WTC11 (cell line): ENCODE results near the gene PDGFRA. TPM values are rescaled to one million over a fixed set of nuclear protein-coding genes. Genes with fewer than 3 reads are reported as not detected.

Experiments
- ATAC-seq: fragments of 200-7000 bp; cut with Tn5 transposase; 2 replicates; pipeline ENCODE4 v1.10.0; 2021; ENCODE audit warnings: mild to moderate bottlenecking, moderate library complexity
- CTCF ChIA-PET: fragments of 300-600 bp; sonication (Branson Sonifier 250); formaldehyde crosslinking; loops from one replicate; lab custom pipeline; 2021; ENCODE audit warnings: antibody characterized with exemption; lab: Charles Lee
- POLR2A ChIA-PET: fragments of 350-600 bp; sonication (Branson Sonifier 250); formaldehyde crosslinking; loops from one replicate; lab custom pipeline; 2021; ENCODE audit warnings: antibody characterized with exemption; lab: Charles Lee
- DNase-seq: peaks from one replicate; pipeline ENCODE4 v3.0.0; 2021; ENCODE audit warnings: low spot score
- H3K27ac Mint-ChIP-seq: 2 replicates; pipeline ENCODE4 v1.8.0; 2021; ENCODE audit warnings: mixed read lengths
- H3K27me3 Mint-ChIP-seq: 2 replicates; pipeline ENCODE4 v1.8.0; 2021; ENCODE audit warnings: low read depth, mild to moderate bottlenecking, moderate library complexity, mixed read lengths
- H3K36me3 Mint-ChIP-seq: 2 replicates; pipeline ENCODE4 v1.8.0; 2021; ENCODE audit warnings: mixed read lengths
- H3K4me1 Mint-ChIP-seq: 2 replicates; pipeline ENCODE4 v1.8.0; 2022; ENCODE audit warnings: mixed read lengths
- H3K4me3 Mint-ChIP-seq: 2 replicates; pipeline ENCODE4 v1.8.0; 2021; ENCODE audit warnings: mild to moderate bottlenecking, moderate library complexity, mixed read lengths
- H3K9me3 Mint-ChIP-seq: 2 replicates; pipeline ENCODE4 v1.8.0; 2021; ENCODE audit warnings: mixed read lengths
- ATF3 ChIP-seq: sonication (generic); formaldehyde crosslinking; conservative IDR thresholded peaks from 2 replicates; pipeline ENCODE4 v1.8.1; 2022; ENCODE audit warnings: mild to moderate bottlenecking, missing genetic modification reagents
- CREB1 ChIP-seq: sonication (generic); formaldehyde crosslinking; IDR thresholded peaks from 2 replicates; pipeline ENCODE4 v1.8.0; 2023; ENCODE audit warnings: mild to moderate bottlenecking, missing genetic modification reagents
- ELF4 ChIP-seq: sonication (generic); formaldehyde crosslinking; IDR thresholded peaks from 2 replicates; pipeline ENCODE4 v1.8.1; 2022; ENCODE audit warnings: low read depth, mild to moderate bottlenecking, moderate library complexity, missing genetic modification reagents
- EMX1 ChIP-seq: fragments of 250-450 bp; sonication (Bioruptor Pico); IDR thresholded peaks from 2 replicates; pipeline ENCODE4 v1.8.0; 2021; ENCODE audit warnings: mild to moderate bottlenecking
- GRHL2 ChIP-seq: fragments of 250-450 bp; sonication (Bioruptor Pico); IDR thresholded peaks from 2 replicates; pipeline ENCODE4 v1.8.0; 2022; ENCODE audit warnings: mild to moderate bottlenecking, moderate library complexity; ENCODE audit not compliant: insufficient replicate concordance, severe bottlenecking
- MAX ChIP-seq: sonication (generic); formaldehyde crosslinking; IDR thresholded peaks from 2 replicates; pipeline ENCODE4 v1.8.0; 2022; ENCODE audit warnings: mild to moderate bottlenecking, missing genetic modification reagents
- NR1H2 ChIP-seq: sonication (generic); formaldehyde crosslinking; IDR thresholded peaks from 2 replicates; pipeline ENCODE4 v1.9.0; 2021; ENCODE audit warnings: mild to moderate bottlenecking, moderate library complexity, missing genetic modification reagents
- PREB ChIP-seq: sonication (generic); formaldehyde crosslinking; IDR thresholded peaks from 2 replicates; pipeline ENCODE4 v1.8.1; 2022; ENCODE audit warnings: mild to moderate bottlenecking, missing genetic modification reagents, moderate library complexity, borderline replicate concordance
- RORB ChIP-seq: fragments of 250-450 bp; sonication (Bioruptor Pico); IDR thresholded peaks from 2 replicates; pipeline ENCODE4 v1.9.0; 2021; ENCODE audit warnings: mild to moderate bottlenecking
- SMAD3 ChIP-seq: sonication (generic); formaldehyde crosslinking; IDR thresholded peaks from 2 replicates; pipeline ENCODE4 v1.8.0; 2022; ENCODE audit warnings: missing genetic modification reagents, mild to moderate bottlenecking, borderline replicate concordance
- TEAD4 ChIP-seq: sonication (generic); formaldehyde crosslinking; IDR thresholded peaks from 2 replicates; pipeline ENCODE4 v1.8.0; 2022; ENCODE audit warnings: mild to moderate bottlenecking, missing genetic modification reagents
- ZNF219 ChIP-seq: sonication (generic); formaldehyde crosslinking; IDR thresholded peaks from 2 replicates; pipeline ENCODE4 v1.8.0; 2023; ENCODE audit warnings: missing genetic modification reagents, mild to moderate bottlenecking, borderline replicate concordance
- ZNF232 ChIP-seq: sonication (generic); formaldehyde crosslinking; IDR thresholded peaks from 2 replicates; pipeline ENCODE4 v1.8.0; 2022; ENCODE audit warnings: mild to moderate bottlenecking, missing genetic modification reagents
- ZNF423 ChIP-seq: fragments of 250-450 bp; sonication (Bioruptor Pico); IDR thresholded peaks from 2 replicates; pipeline ENCODE4 v2.1.2; 2022; ENCODE audit warnings: mild to moderate bottlenecking, moderate library complexity
- total RNA-seq: library from RNA; stranded (reverse); gene quantifications from 3 replicates; pipeline ENCODE4 v1.2.3, GENCODE V29; 2021
- TF ChIP-seq, protein P1 (sequence below): fragments of 250-450 bp; sonication (Bioruptor Pico); IDR thresholded peaks from 2 replicates; pipeline ENCODE4 v1.9.0; 2021; ENCODE audit warnings: mild to moderate bottlenecking, borderline replicate concordance
- TF ChIP-seq, protein P2 (sequence below): fragments of 250-450 bp; sonication (Bioruptor Pico); IDR thresholded peaks from 2 replicates; pipeline ENCODE4 v1.9.0; 2021; ENCODE audit warnings: mild to moderate bottlenecking
- TF ChIP-seq, protein P3 (sequence below): sonication (generic); formaldehyde crosslinking; IDR thresholded peaks from 2 replicates; pipeline ENCODE4 v1.8.1; 2022; ENCODE audit warnings: low read depth, mild to moderate bottlenecking, moderate library complexity, missing genetic modification reagents, borderline replicate concordance
- TF ChIP-seq, protein P4 (sequence below): sonication (generic); formaldehyde crosslinking; IDR thresholded peaks from 2 replicates; pipeline ENCODE4 v1.8.1; 2023; ENCODE audit warnings: mild to moderate bottlenecking, missing genetic modification reagents, moderate library complexity
- TF ChIP-seq, protein P5 (sequence below): fragments of 250-450 bp; sonication (Bioruptor Pico); IDR thresholded peaks from 2 replicates; pipeline ENCODE4 v1.9.0; 2021; ENCODE audit warnings: moderate library complexity, mild to moderate bottlenecking, inconsistent platforms, borderline replicate concordance

Gene PDGFRA
- total RNA-seq, 1 experiment from 2014 or later, result 3.3 TPM

- ATAC-seq (no peak), DNase-seq (no peak)
- H3K9me3 Mint-ChIP-seq, result peaks cover 5% of the 10 kb centered on the region
- TF ChIP-seq NR1H2 (CRISPR knock-in tag) (no peak), ATF3 (CRISPR knock-in tag) (no peak), TEAD4 (CRISPR knock-in tag) (no peak), GRHL2 (CRISPR knock-in tag) (no peak), SMAD3 (CRISPR knock-in tag) (no peak), EMX1 (CRISPR knock-in tag) (no peak), ZNF219 (no peak), MAX (CRISPR knock-in tag) (no peak), PREB (no peak), ZNF232 (CRISPR knock-in tag) (no peak), ELF4 (CRISPR knock-in tag) (no peak), ZNF423 (CRISPR knock-in tag) (no peak), CREB1 (CRISPR knock-in tag) (no peak), RORB (CRISPR knock-in tag) (no peak)
- TF ChIP-seq, protein P1, sequence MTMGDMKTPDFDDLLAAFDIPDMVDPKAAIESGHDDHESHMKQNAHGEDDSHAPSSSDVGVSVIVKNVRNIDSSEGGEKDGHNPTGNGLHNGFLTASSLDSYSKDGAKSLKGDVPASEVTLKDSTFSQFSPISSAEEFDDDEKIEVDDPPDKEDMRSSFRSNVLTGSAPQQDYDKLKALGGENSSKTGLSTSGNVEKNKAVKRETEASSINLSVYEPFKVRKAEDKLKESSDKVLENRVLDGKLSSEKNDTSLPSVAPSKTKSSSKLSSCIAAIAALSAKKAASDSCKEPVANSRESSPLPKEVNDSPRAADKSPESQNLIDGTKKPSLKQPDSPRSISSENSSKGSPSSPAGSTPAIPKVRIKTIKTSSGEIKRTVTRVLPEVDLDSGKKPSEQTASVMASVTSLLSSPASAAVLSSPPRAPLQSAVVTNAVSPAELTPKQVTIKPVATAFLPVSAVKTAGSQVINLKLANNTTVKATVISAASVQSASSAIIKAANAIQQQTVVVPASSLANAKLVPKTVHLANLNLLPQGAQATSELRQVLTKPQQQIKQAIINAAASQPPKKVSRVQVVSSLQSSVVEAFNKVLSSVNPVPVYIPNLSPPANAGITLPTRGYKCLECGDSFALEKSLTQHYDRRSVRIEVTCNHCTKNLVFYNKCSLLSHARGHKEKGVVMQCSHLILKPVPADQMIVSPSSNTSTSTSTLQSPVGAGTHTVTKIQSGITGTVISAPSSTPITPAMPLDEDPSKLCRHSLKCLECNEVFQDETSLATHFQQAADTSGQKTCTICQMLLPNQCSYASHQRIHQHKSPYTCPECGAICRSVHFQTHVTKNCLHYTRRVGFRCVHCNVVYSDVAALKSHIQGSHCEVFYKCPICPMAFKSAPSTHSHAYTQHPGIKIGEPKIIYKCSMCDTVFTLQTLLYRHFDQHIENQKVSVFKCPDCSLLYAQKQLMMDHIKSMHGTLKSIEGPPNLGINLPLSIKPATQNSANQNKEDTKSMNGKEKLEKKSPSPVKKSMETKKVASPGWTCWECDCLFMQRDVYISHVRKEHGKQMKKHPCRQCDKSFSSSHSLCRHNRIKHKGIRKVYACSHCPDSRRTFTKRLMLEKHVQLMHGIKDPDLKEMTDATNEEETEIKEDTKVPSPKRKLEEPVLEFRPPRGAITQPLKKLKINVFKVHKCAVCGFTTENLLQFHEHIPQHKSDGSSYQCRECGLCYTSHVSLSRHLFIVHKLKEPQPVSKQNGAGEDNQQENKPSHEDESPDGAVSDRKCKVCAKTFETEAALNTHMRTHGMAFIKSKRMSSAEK (CRISPR knock-in tag), result no peak
- TF ChIP-seq, protein P2, sequence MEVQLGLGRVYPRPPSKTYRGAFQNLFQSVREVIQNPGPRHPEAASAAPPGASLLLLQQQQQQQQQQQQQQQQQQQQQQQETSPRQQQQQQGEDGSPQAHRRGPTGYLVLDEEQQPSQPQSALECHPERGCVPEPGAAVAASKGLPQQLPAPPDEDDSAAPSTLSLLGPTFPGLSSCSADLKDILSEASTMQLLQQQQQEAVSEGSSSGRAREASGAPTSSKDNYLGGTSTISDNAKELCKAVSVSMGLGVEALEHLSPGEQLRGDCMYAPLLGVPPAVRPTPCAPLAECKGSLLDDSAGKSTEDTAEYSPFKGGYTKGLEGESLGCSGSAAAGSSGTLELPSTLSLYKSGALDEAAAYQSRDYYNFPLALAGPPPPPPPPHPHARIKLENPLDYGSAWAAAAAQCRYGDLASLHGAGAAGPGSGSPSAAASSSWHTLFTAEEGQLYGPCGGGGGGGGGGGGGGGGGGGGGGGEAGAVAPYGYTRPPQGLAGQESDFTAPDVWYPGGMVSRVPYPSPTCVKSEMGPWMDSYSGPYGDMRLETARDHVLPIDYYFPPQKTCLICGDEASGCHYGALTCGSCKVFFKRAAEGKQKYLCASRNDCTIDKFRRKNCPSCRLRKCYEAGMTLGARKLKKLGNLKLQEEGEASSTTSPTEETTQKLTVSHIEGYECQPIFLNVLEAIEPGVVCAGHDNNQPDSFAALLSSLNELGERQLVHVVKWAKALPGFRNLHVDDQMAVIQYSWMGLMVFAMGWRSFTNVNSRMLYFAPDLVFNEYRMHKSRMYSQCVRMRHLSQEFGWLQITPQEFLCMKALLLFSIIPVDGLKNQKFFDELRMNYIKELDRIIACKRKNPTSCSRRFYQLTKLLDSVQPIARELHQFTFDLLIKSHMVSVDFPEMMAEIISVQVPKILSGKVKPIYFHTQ (CRISPR knock-in tag), result no peak
- TF ChIP-seq, protein P3, sequence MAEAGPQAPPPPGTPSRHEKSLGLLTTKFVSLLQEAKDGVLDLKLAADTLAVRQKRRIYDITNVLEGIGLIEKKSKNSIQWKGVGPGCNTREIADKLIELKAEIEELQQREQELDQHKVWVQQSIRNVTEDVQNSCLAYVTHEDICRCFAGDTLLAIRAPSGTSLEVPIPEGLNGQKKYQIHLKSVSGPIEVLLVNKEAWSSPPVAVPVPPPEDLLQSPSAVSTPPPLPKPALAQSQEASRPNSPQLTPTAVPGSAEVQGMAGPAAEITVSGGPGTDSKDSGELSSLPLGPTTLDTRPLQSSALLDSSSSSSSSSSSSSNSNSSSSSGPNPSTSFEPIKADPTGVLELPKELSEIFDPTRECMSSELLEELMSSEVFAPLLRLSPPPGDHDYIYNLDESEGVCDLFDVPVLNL, result no peak
- TF ChIP-seq, protein P4, sequence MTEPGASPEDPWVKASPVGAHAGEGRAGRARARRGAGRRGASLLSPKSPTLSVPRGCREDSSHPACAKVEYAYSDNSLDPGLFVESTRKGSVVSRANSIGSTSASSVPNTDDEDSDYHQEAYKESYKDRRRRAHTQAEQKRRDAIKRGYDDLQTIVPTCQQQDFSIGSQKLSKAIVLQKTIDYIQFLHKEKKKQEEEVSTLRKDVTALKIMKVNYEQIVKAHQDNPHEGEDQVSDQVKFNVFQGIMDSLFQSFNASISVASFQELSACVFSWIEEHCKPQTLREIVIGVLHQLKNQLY, result no peak
- TF ChIP-seq, protein P5, sequence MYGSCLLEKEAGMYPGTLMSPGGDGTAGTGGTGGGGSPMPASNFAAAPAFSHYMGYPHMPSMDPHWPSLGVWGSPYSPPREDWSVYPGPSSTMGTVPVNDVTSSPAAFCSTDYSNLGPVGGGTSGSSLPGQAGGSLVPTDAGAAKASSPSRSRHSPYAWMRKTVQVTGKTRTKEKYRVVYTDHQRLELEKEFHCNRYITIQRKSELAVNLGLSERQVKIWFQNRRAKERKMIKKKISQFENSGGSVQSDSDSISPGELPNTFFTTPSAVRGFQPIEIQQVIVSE, result no peak
- POLR2A ChIA-PET, result no interaction called here
- no peak overlapping the region for H3K27ac Mint-ChIP-seq
- no peaks in the 10 kb centered on the region for H3K27me3 Mint-ChIP-seq
- peaks cover 3% of the 10 kb centered on the region for H3K36me3 Mint-ChIP-seq
- CTCF ChIA-PET, result no interaction called here
- no peaks in the 10 kb centered on the region for H3K4me1 Mint-ChIP-seq
- H3K4me3 Mint-ChIP-seq, result no peak overlapping the region
Observed at GRCh38 chr4:54187148-54187547, 41.9 kb upstream of the PDGFRA start.
